HG03342 (cell line): ENCODE data around the gene KMT2A.
"Not testable (repeated sequence)": the region's sequence is repeated elsewhere in the genome, so short reads cannot be mapped to it uniquely, and the experiment has no call there.

Experiments
- ATAC-seq: cut with Tn5 transposase; IDR thresholded peaks from one replicate; pipeline ENCODE4 v1.9.1; 2021; ENCODE audit warnings: mild to moderate bottlenecking, moderate library complexity; ENCODE audit not compliant: unreplicated experiment

KMT2A gene

GRCh38 chr11:118435893-118436624 is at the start of gene KMT2A:
TSS of gene KMT2A (plus strand) at chr11:118436492. CDS start at chr11:118436513, 21 bp downstream.
- peak; percentile 45 for ATAC-seq

DNA sequence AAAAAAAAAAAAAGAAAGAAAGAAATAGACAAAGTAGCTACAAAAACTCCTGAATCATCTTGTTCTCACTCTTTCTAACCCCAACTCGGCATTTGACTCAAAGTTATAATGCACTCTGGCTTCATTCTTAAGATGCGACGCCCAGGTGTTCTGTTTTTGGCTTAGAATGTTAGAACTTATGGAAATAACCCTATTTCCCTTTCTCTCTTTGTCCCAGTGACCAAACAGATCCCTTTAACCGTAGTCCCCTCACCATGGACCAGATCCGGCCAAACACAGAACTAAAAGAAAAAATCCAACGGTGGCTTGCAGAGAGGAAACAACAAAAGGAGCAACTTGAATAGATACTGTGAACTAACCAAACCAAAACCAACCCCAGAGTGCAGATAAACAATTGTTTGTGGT is 40.2 kb upstream of the KMT2A start:
- ATAC-seq: no peak

- ATAC-seq: no peak
These were observed 38.8 kb upstream of the KMT2A start for GRCh38 chr11:118397448-118397847.

DNA sequence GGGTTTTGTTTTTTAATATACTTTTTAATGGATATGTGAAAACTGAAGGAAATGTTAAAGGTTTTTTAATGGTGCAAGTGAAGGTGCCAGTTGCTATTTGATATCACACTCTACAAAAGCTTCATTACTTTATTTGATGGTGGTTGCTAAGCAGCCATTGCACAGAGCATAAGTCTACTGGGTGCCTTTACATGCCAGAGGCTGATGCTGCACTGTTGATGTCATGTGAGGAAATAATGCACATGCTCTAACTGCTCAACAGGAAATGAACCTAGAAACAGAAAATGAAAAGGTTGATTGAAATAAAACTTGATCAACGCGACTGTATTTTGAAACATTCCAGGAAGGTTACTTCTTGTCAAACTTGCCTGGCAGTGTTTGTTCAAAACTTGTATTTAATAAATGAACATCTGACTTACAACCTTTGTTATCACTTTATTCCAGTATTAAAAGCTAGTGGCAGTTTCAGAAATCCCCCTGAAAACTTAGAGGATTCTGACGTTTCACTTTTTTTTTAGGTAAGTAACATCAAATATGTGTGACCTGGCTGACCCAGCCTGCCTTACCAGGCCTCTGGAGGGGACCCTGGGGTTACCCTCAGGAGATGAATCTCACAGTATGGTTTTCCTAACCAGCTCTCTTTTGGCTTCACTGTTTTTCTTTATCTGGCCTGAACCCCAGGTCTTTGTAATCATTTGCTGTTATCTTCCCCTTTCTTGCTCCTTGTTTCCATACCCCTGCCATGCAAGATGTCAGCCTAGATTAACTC is 37.3 kb upstream of the KMT2A start:
- peak; percentile 46 for ATAC-seq

DNA sequence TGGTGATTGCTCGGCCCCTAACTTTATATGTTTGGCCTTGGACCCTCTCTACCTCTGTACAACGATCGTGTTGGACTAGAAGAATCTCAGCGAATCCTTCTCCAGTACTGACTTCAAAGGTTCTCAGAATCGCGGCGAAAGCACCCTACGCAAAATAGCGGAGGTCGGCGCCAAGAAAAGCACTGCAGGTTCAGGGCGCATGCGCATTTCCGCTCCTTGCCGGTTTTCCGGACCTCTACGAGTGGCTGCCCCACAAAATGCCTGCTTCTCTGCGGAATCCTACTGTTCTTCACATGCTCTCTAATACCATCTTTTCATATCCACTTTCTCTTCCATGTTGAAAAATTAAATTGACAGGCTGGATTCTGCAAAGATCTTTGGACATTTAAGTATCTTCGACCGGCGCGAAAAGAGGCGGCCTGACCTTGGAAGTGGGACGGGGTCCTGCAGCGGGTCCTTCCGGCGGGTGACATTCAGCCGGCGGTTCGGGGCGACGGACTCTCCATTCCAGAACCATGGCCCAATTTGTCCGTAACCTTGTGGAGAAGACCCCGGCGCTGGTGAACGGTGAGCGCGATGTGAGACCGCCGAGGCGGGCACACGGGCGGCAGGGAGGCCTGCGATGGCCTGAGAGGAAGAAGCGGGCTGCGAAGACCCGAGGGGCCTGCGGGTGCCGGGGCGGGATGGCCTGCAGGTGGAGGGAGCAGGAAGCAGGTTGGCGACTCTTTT is 35.0 kb upstream of the KMT2A start, which contains the start of gene ATP5MG:
TSS of gene ATP5MG (plus strand) at position 456 of the 729 bp plus-strand sequence. CDS start at position 516, 60 bp downstream.
- peak; percentile 54 for ATAC-seq

GRCh38 chr11:118401880-118402590 is 34.3 kb upstream of the KMT2A start:
- ATAC-seq: no peak

DNA sequence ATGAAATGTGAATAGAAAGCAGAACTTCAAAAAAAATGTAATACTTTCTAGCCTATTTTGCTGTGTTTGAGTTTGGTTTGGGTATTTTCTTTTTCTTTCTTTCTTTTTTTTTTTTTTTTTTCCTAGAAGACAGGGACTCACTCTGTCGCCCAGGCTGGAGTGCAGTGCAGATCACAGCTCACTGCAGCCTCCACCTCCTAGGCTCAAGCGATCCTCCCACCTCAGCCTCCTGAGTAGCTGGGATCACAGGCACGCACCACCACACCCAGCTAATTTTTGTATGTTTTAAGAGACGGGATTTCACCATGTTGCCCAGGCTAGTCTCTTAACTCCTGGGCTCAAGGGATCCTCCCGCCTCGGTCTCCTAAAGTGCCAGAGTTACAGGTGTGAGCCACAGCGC is 33.7 kb upstream of the KMT2A start:
- ATAC-seq: not testable (repeated sequence)

- ATAC-seq: no peak
These were observed 29.6 kb upstream of the KMT2A start for GRCh38 chr11:118406599-118407166.

- ATAC-seq: peak; percentile 67
These were observed 26.1 kb upstream of the KMT2A start for GRCh38 chr11:118410055-118410745.

GRCh38 chr11:118411530-118411929 is 24.8 kb upstream of the KMT2A start:
- no peak for ATAC-seq

GRCh38 chr11:118412921-118413320 is 23.4 kb upstream of the KMT2A start:
- no peak for ATAC-seq

- ATAC-seq: no peak
These were observed 21.1 kb upstream of the KMT2A start for GRCh38 chr11:118415062-118415738.

DNA sequence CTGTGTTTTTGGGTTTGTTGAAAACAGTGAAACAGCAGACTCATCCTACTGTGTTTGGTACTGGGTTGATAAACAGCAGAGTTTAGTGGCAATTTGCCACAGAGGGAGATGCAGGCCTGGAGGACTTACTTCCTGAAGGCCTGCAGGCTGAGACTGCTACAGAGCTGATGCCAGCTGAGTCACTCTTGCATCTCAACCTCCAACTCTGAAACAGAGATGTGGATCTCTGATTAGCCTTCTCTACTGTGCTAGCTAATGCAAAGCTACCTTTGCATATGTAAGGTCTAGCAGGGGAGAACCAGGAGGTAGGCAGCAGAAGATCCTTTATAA is 20.6 kb upstream of the KMT2A start:
- ATAC-seq: no peak

DNA sequence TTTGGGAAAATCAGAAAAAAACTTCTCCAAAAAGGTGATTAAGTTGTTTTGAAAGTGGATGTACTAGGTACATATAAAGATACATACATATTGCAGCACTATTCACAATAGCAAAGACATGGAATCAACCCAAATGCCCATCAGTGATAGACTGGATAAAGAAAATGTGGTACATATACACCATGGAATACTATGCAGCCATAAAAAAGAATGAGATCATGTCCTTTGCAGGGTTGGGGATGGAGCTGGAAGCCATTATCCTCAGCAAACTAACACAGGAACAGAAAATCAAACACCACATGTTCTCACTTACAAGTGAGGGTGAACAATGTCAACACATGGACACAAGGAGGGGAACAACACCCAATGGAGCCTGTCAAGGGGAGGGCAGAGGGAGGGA is 19.4 kb upstream of the KMT2A start:
- ATAC-seq: not testable (repeated sequence)

GRCh38 chr11:118417801-118418200 is 18.5 kb upstream of the KMT2A start:
- ATAC-seq: no peak

DNA sequence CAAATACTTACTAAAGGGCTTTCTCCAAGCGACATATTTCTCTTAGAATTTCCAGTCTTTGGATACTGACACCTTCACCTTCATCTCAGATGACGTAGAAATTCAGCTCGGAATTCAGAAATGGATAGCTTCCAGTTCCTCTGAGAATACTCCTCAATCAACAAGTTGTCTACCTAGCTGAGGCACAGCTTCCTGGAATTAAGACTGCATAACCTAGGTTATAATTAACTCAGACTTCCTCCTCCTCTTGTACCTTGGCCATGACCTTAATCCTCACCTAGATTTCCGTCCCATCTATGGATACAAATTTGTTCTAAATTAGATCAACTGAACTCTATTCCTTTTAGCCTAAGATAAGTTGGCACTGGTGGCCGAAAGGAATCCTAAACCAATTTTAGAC is 17.5 kb upstream of the KMT2A start:
- ATAC-seq: no peak

DNA sequence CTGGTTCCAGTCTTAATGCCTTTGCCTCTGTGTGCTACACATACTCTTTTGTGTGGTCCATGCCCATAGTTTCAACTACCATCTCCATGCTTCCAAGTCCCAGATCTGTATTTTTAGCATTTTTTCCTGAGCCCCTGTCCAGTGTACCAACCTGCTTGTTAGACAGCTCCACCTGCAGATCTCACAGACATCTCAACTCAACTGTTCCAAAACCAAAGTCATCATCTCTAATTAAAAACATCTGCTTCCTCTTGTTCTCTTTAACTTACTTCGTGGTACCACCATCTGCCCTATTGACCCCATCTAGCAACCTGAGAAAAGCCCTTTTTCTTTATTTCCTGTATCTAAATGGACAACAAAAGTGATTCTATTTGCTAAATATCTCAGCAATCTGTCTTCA is 8.6 kb upstream of the KMT2A start:
- ATAC-seq: no peak

GRCh38 chr11:118430956-118431355 is 5.3 kb upstream of the KMT2A start:
- no peak for ATAC-seq

DNA sequence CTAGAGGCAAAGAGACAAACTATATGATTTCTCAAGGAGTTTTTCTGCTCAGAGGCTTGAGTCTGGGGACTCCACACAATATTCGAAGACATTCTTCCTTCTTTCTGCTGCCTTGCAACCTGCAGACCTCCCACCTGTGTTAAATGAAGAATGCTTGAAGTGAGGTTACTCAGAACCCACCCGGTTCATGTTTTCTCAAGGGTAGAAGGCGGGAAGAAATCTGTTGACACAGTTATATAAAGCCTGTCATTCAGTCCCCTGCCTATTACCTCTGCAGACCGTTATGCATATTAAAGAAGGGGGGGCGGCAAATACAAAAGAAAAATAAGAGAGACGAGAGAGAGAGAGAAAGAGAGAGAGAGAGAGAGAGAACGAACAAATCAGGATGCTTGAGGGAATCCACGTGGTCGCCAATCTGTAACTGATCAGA is 2.2 kb upstream of the KMT2A start:
- no peak for ATAC-seq
